ENCODE data around the gene DUSP16.
"Not testable (repeated sequence)": the region's sequence is repeated elsewhere in the genome, so short reads cannot be mapped to it uniquely, and the experiment has no call there.

DUSP16 gene

GRCh38 chr12:12606781-12607589 is 44.3 kb upstream of the DUSP16 start:
- TF ChIP-seq CTCF (IDR thresholded peaks at IDR 0.05; ENCODE audit: low read depth, low read length) = no peak
- DNase-seq (ENCODE audit: extremely low read depth, low read depth) = no peak

- no peak for TF ChIP-seq CTCF (IDR thresholded peaks at IDR 0.05; ENCODE audit: low read depth, low read length)
- no peak for DNase-seq (ENCODE audit: extremely low read depth, low read depth)
These were observed 42.1 kb upstream of the DUSP16 start for GRCh38 chr12:12604740-12605139.

- no peak for DNase-seq (ENCODE audit: extremely low read depth, low read depth)
- TF ChIP-seq CTCF (IDR thresholded peaks at IDR 0.05; ENCODE audit: low read depth, low read length) = no peak
These were observed 38.0 kb upstream of the DUSP16 start for GRCh38 chr12:12600659-12601058.

- no peak for DNase-seq (ENCODE audit: extremely low read depth, low read depth)
- no peak for TF ChIP-seq CTCF (IDR thresholded peaks at IDR 0.05; ENCODE audit: low read depth, low read length)
These were observed 37.3 kb upstream of the DUSP16 start for GRCh38 chr12:12599750-12600643.

GRCh38 chr12:12598864-12599263 is 36.2 kb upstream of the DUSP16 start:
- no peak for TF ChIP-seq CTCF (IDR thresholded peaks at IDR 0.05; ENCODE audit: low read depth, low read length)
- DNase-seq (ENCODE audit: extremely low read depth, low read depth) = no peak

- DNase-seq (ENCODE audit: extremely low read depth, low read depth) = not testable (repeated sequence)
These were observed 33.9 kb upstream of the DUSP16 start for GRCh38 chr12:12596598-12596997.

- not testable (repeated sequence) for DNase-seq (ENCODE audit: extremely low read depth, low read depth)
These were observed 33.3 kb upstream of the DUSP16 start for GRCh38 chr12:12595929-12596328.

- DNase-seq (ENCODE audit: extremely low read depth, low read depth) = no peak
- TF ChIP-seq CTCF (IDR thresholded peaks at IDR 0.05; ENCODE audit: low read depth, low read length) = no peak
These were observed 30.3 kb upstream of the DUSP16 start for GRCh38 chr12:12592930-12593329.
